K562 treated with DMSO at 1 percent for 48 hours (cell line): ENCODE data around the gene SPDYE9. TPM values are rescaled to one million over a fixed set of nuclear protein-coding genes. Genes with fewer than 3 reads are reported as not detected.

Experiments used
- total RNA-seq: library from RNA; unstranded; fragments of 300-600 nt; gene quantifications from 2 replicates; pipeline ENCODE4 v1.2.3, GENCODE V29; 2022; ENCODE audit warnings: low replicate concordance; ENCODE audit errors: extremely low read depth

Gene SPDYE9
- total RNA-seq = not detected in 2 replicates

GRCh38 chr7:73085938-73086337 is at the start of gene SPDYE9:
Gene SPDYE9, minus strand, starts transcription at chr7:73086038. Its CDS starts 1,800 bp downstream, at chr7:73084238.

GRCh38 chr7:73057811-73058210 is 28.0 kb downstream of the SPDYE9 start, which contains the start of gene SPDYE11:
Gene SPDYE11, minus strand, starts transcription at chr7:73057911. Its CDS starts 1,800 bp downstream, at chr7:73056111.

GRCh38 chr7:73029666-73030065 is 56.2 kb downstream of the SPDYE9 start, which contains the start of gene SPDYE8:
Gene SPDYE8, minus strand, starts transcription at chr7:73029766. Its CDS starts 1,800 bp downstream, at chr7:73027966.

Other genes starting within 250 kb of the SPDYE9 start
- gene POM121, start 160.9 kb downstream of the SPDYE9 start, total RNA-seq = not detected in 2 replicates
- gene TRIM74, start 116.6 kb downstream of the SPDYE9 start, total RNA-seq = not detected in 2 replicates
- not detected in 2 replicates for gene SPDYE8, start 56.3 kb downstream of the SPDYE9 start, total RNA-seq
- gene SPDYE11, start 28.1 kb downstream of the SPDYE9 start, total RNA-seq = not detected in 2 replicates
- not detected in 2 replicates for gene NSUN5, start 222.8 kb upstream of the SPDYE9 start, total RNA-seq
- gene TRIM50, start 242.0 kb upstream of the SPDYE9 start, total RNA-seq = not detected in 2 replicates
- not detected in 2 replicates for gene FKBP6, start 242.1 kb upstream of the SPDYE9 start, total RNA-seq